ENCODE measurements around the gene ITPKB.
"Not testable (repeated sequence)": the region's sequence is repeated elsewhere in the genome, so short reads cannot be mapped to it uniquely, and the experiment has no call there.

ITPKB gene

DNA sequence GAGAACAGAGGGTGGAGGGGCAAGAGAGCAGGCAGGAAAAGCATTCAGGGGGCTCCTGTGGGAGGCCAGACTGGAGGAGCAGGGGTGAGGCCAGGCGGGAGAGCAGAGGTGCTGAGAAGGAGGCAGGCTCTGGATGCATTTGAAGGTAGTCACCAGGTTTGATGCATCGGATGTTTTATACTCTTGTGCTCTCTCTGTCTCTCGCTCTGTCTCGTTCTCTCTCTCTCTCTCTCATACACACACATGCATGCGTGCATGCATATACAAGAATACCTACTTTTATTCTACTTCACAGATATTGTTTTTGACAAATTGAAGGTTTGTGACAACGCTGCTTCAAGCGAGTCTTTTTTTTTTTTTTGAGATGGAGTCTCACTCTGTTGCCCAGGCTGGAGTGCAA, 15.0 kb upstream of the ITPKB start:
- no peak overlapping the region for H3K27ac ChIP-seq
- TF ChIP-seq, protein P1, sequence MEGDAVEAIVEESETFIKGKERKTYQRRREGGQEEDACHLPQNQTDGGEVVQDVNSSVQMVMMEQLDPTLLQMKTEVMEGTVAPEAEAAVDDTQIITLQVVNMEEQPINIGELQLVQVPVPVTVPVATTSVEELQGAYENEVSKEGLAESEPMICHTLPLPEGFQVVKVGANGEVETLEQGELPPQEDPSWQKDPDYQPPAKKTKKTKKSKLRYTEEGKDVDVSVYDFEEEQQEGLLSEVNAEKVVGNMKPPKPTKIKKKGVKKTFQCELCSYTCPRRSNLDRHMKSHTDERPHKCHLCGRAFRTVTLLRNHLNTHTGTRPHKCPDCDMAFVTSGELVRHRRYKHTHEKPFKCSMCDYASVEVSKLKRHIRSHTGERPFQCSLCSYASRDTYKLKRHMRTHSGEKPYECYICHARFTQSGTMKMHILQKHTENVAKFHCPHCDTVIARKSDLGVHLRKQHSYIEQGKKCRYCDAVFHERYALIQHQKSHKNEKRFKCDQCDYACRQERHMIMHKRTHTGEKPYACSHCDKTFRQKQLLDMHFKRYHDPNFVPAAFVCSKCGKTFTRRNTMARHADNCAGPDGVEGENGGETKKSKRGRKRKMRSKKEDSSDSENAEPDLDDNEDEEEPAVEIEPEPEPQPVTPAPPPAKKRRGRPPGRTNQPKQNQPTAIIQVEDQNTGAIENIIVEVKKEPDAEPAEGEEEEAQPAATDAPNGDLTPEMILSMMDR (conservative IDR thresholded peaks at IDR 0.05) = no peak

DNA sequence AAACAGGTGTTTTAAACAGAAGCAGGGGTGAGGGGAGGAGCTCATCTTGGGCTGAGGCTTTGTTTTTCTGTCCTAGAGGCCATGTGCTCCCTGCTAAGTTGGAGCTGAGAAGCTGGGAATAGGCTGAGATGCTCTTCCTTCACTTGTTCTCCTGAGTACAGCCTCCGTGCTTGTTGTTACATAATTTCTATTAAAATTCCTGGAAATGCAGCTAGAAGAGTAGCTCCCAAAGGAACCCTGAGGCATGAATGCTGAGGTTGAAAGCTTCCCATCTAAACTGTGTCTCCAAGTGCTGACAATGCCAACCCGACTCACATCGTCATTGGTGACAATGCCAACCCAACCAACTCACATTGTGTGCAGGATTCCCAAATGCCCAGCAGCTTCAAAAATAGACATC, 12.6 kb upstream of the ITPKB start:
- TF ChIP-seq, protein P1 (conservative IDR thresholded peaks at IDR 0.05) = no peak
- H3K27ac ChIP-seq = no peak overlapping the region

DNA sequence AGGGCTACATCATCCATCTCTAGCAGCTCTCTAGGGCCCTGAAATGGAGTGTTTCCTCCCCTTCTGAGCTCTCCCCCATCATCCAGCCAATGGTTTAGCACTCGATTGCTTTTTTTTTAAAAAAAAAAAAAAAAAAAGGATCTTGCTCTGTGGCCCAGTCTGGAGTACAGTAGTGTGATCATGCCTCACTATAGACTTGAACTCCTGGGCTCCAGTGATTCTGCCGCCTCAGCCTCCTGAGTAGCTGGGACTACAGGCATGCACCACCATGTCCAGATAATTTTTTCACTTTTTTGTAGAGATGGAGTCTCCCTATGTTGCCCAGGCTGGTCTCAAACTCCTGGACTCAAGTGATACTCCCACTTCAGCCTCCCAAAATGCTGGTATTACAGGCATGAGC, 12.1 kb upstream of the ITPKB start:
- TF ChIP-seq, protein P1 (conservative IDR thresholded peaks at IDR 0.05) = no peak
- H3K27ac ChIP-seq = no peak overlapping the region

- no peak overlapping the region for H3K27ac ChIP-seq
- TF ChIP-seq, protein P1 (conservative IDR thresholded peaks at IDR 0.05) = no peak
Measured at GRCh38 chr1:226749467-226749866, 10.4 kb upstream of the ITPKB start.

DNA sequence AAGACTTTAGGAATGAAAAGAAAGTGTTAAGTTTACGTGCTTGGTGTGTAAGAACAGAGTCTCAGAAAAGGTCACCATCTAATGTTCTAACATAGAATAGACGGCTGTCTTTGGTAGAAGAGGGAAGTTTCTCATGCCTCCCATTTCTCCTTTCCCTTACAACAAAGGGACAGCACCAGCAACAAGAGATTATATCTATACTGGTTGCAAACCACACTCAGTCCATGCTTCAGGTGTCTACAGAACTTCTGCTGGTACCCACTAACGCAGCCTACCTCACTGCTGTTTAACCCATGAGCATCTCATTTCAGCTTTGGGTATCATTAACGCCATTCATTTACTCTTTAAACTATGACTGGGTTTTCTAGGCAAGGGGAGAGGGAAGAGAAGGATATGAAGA, 9.2 kb upstream of the ITPKB start:
- TF ChIP-seq, protein P1 (conservative IDR thresholded peaks at IDR 0.05) = no peak
- H3K27ac ChIP-seq = no peak overlapping the region

DNA sequence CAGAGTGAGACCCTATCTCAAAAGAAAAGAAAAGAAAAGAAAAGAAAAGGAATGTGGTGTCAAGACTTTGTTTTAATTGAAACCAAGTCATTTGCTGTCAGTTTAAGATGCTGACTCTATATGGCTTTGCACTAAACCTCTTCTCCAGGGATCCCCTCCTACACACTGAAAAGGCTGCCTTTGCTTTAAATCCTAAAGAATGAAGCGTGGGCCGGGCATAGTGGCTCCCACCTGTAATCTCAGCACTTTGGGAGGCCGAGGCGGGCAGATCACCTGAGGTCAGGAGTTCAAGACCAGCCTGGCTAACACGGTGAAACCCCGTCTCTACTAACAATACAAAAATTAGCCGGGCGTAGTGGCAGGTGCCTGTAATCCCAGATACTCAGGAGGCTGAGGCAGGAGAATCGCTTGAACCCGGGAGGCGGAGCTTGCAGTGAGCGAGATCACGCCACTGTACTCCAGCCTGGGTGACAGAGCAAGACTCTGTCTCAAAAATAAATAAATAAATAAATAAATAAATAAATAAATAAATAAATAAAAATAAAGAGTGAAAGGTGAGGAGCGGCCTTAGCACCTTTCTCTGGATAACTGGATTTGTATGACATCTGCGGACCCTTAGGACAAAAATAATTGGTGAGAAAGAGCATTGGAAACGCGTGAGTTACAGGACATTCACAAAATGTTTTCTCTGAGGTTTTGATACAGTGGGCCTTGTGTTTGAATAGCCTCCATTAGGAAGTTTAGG, 8.6 kb upstream of the ITPKB start:
- H3K27ac ChIP-seq = not testable (repeated sequence)

DNA sequence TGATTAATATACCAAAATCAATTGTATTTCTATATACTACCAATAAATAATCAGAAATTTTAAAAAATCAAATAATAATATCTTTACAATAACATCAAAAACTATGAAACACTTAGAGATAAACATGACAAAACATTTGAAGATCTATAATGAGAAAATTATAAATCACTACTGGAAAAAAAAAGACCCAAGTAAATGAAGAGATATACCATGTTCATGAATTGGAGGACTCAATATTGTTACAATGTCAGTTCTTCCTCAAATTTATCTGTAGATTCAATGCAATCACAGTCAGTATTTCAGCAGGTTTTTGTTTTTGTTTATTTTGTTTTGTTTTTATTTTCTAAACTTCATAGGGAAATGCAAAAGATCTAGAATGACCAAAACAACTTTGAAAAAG, 4.2 kb upstream of the ITPKB start:
- TF ChIP-seq, protein P1 (conservative IDR thresholded peaks at IDR 0.05) = no peak
- no peak overlapping the region for H3K27ac ChIP-seq

GRCh38 chr1:226741009-226741408, 1.9 kb upstream of the ITPKB start:
- H3K27ac ChIP-seq = no peak overlapping the region

More at GRCh38 chr1:226741009-226741408, 1.9 kb upstream of the ITPKB start:
- TF ChIP-seq, protein P1 (conservative IDR thresholded peaks at IDR 0.05) = no peak
